Prostate gland (tissue), 2 donors: ENCODE results near the gene HCK. TPM values are rescaled to one million over a fixed set of nuclear protein-coding genes. Genes with fewer than 3 reads are reported as not detected.

ENCODE experiments used
- DNase-seq: peaks from one replicate; pipeline ENCODE4 v3.0.0-alpha.2; 2019; ENCODE audit warnings: low spot score
- H3K27ac ChIP-seq, 2 donors: fragments of 200-600 bp; sonication (generic); 2 replicates each; pipeline ENCODE4 v1.5.1; 2017 to 2019
- H3K27me3 ChIP-seq: fragments of 200-600 bp; sonication (generic); replicated peaks from 2 replicates; pipeline ENCODE4 v1.5.1; 2019; ENCODE audit not compliant: insufficient read depth
- H3K36me3 ChIP-seq, 2 donors: fragments of 200-600 bp; sonication (generic); 1 replicate in 1 of 2; 2 replicates in 1 of 2; pipeline versions ENCODE4 v1.5.1 to v1.8.1; 2017 to 2019
- H3K4me1 ChIP-seq: fragments of 200-600 bp; sonication (generic); replicated peaks from 2 replicates; pipeline ENCODE4 v1.5.1; 2019
- H3K4me3 ChIP-seq, 2 donors: fragments of 200-600 bp; sonication (generic); 2 replicates each; pipeline ENCODE4 v1.5.1; 2017 to 2019
- H3K9me3 ChIP-seq: fragments of 200-600 bp; sonication (generic); 2 replicates; pipeline ENCODE4 v1.5.1; 2017
- POLR2A ChIP-seq: fragments of 450-650 bp; IDR thresholded peaks from one replicate; pipeline ENCODE4 v1.6.1; 2016; ENCODE audit warnings: antibody characterized with exemption, mild to moderate bottlenecking
- POLR2AphosphoS5 ChIP-seq: sonication (generic); formaldehyde crosslinking; IDR thresholded peaks from one replicate; pipeline ENCODE4 v1.6.1; 2017; ENCODE audit warnings: antibody characterized with exemption
- WGBS: methylation state at CpG from one replicate; pipeline ENCODE4 v1.1.5; 2018; 5-methylcytosine and 5-hydroxymethylcytosine counted together
- intact Hi-C: fragments of 100-400 bp; cut with DNase I; formaldehyde crosslinking; loops from one replicate; pipeline ENCODE4 v1.14.2; 2022
- total RNA-seq, 2 donors: library from RNA; depleted of rRNA; stranded (reverse); fragments of >200 nt; gene quantifications; one replicate each; pipeline ENCODE4 v1.1.0, GENCODE V29; 2016
- TF ChIP-seq, protein P1 (sequence below), 4 experiments: fragments of 200-600 bp in 2 of 4; fragments of 450-650 bp in 2 of 4; sonication (generic) in 2 of 4; IDR thresholded peaks; 1 replicate in 3 of 4; 2 replicates in 1 of 4; pipeline ENCODE4 v1.5.1; 2016 to 2019; ENCODE audit warnings: antibody characterized with exemption in 4 of 4, mild to moderate bottlenecking in 2 of 4, moderate library complexity in 2 of 4

The HCK gene
- total RNA-seq, 2 donors from 2014 or later: 3.1 to 6.0 TPM

DNA sequence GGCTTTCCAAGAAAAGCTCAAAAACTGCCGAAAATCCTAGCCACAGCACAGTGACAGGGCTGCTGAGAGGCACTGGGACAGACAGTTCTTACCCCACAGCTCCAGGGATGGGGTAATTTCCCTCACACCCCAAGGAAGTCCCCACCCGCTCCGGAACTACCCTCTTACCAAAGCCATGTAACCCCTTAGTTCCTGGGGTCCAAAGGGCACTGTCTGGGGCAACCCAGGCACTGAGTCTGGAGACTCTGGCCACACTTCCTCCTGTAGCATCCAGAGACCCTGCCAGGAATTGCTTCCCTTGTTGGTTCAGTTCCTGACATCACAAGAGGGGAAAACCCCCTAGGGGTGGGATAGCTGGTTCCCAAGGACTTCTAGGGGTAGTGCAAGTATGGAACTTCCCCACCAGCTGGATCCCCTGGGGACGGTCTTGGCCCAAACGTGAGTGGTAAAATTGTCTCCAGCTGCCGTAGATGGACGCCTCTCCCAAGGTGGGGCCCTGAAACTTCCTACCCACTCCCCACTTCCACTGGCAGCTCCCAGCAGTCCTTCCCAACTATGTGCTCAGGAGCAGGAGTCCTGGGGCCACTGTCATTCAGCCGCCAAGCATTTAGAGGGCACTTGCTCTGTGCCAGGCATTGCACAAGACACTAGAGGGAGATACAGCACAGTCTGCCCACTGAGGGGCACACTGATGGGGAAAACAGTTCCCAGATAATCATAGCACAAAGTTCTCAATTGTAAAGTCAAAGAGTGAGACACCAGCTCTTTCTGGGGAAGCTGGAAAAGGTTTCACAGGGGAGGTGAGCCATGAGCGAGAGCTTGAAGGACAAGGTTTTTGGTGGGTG lies 17.2 kb upstream of the HCK start:
- H3K4me3 ChIP-seq: no peak overlapping the region
- H3K36me3 ChIP-seq: no peaks in the 10 kb centered on the region
- TF ChIP-seq POLR2A (no peak), POLR2AphosphoS5 (no peak)
- TF ChIP-seq, protein P1, sequence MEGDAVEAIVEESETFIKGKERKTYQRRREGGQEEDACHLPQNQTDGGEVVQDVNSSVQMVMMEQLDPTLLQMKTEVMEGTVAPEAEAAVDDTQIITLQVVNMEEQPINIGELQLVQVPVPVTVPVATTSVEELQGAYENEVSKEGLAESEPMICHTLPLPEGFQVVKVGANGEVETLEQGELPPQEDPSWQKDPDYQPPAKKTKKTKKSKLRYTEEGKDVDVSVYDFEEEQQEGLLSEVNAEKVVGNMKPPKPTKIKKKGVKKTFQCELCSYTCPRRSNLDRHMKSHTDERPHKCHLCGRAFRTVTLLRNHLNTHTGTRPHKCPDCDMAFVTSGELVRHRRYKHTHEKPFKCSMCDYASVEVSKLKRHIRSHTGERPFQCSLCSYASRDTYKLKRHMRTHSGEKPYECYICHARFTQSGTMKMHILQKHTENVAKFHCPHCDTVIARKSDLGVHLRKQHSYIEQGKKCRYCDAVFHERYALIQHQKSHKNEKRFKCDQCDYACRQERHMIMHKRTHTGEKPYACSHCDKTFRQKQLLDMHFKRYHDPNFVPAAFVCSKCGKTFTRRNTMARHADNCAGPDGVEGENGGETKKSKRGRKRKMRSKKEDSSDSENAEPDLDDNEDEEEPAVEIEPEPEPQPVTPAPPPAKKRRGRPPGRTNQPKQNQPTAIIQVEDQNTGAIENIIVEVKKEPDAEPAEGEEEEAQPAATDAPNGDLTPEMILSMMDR (IDR thresholded peaks at IDR 0.05): no peak
- DNase-seq: no peak
- WGBS: 62% methylated on average over 6 of the region's 9 CpGs
- no peaks in the 10 kb centered on the region for H3K27me3 ChIP-seq
- intact Hi-C loops: no loop called here
- H3K27ac ChIP-seq: no peak overlapping the region
- peaks cover 5% of the 10 kb centered on the region for H3K4me1 ChIP-seq
- H3K9me3 ChIP-seq: no peaks in the 10 kb centered on the region

GRCh38 chr20:32035426-32035779 lies 16.6 kb upstream of the HCK start:
- WGBS: 94% methylated on average over 8 of the region's 8 CpGs
- H3K4me1 ChIP-seq: peaks cover 5% of the 10 kb centered on the region
- TF ChIP-seq, protein P1 (IDR thresholded peaks at IDR 0.05): no peak
- TF ChIP-seq POLR2A (no peak), POLR2AphosphoS5 (no peak)
- H3K27me3 ChIP-seq: no peaks in the 10 kb centered on the region
- no peak for DNase-seq
- no peaks in the 10 kb centered on the region for H3K9me3 ChIP-seq
- no peaks in the 10 kb centered on the region for H3K36me3 ChIP-seq
- intact Hi-C loops: no loop called here
- H3K27ac ChIP-seq: no peak overlapping the region
- no peak overlapping the region for H3K4me3 ChIP-seq

DNA sequence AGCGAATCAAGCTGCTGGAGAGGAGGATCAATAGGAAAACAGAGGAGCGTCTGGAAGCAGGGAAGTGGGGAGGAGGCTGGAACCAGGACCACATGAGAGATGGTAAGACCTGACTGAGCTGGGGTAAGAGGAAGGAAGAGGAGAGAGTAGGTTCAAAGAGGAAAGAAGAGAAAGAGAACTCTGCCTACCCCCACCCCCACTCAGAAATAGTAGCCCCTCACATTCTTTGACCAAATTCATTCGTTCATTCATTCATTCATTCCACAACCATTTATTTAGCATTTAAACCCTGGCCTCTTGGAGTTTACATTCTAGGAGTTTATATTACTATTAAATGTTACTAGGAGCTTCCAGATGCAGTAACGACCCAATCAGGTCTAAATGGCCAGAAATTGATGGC lies 15.8 kb upstream of the HCK start:
- no peaks in the 10 kb centered on the region for H3K27me3 ChIP-seq
- TF ChIP-seq, protein P1 (IDR thresholded peaks at IDR 0.05): no peak
- TF ChIP-seq POLR2A (no peak), POLR2AphosphoS5 (no peak)
- peaks cover under 1% of the 10 kb centered on the region for H3K4me1 ChIP-seq
- 56% methylated on average over 4 of the region's 4 CpGs for WGBS
- H3K27ac ChIP-seq: no peak overlapping the region
- H3K4me3 ChIP-seq: no peak overlapping the region
- DNase-seq: no peak
- H3K36me3 ChIP-seq: no peaks in the 10 kb centered on the region
- H3K9me3 ChIP-seq: no peaks in the 10 kb centered on the region
- intact Hi-C loops: no loop called here

DNA sequence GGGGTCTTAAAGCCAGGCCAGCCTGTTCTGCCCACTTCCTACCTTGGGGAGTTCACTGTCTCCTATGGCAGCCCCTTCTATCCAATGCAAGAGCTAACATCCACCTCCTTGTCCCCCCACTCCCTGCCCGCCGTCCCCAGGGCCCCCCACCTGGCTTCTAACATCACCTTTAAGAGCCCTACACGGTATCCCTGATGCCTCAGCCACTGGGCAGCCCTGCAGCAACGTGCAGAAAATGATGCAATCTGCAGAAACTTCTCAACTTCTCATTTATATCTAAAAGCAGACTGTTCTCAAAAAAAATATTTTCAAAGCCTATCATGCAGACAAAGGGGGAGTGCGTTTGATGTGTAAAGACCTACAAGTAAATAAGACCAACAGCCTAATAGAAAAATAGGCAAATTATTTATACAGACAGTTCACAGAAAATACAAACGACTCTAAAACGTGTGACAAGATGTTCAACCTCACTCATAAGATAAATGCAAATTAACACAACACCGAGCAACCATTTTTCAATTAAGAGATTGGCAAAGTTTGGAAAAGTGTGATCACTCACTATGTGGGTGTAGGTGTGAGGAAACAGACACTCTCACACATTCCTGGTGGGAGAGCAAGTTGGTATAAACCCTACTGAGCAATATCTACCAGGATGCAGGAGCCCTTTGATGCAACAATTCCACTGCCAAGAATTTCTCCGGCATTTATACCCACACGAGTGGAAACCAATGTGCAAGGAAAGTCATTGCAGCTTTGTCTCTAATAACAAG lies 15.1 kb upstream of the HCK start:
- Histone ChIP-seq H3K4me3 (no peak overlapping the region), H3K4me1 (no peaks in the 10 kb centered on the region), H3K27me3 (no peaks in the 10 kb centered on the region), H3K36me3 (no peaks in the 10 kb centered on the region), H3K27ac (no peak overlapping the region), H3K9me3 (no peaks in the 10 kb centered on the region)
- 43% methylated on average over 10 of the region's 10 CpGs for WGBS
- TF ChIP-seq POLR2A (no peak), POLR2AphosphoS5 (no peak)
- TF ChIP-seq, protein P1 (IDR thresholded peaks at IDR 0.05): no peak
- no peak for DNase-seq
- intact Hi-C loops: no loop called here
